IPS DF 4.7 (cell line): ENCODE data around the gene ALKAL2.
A peak's percentile ranks its signal among the peaks of the same experiment; 100 is the strongest.

Source experiments
- DNase-seq: peaks from one replicate; pipeline ENCODE4 v3.0.0-alpha.2; 2013; ENCODE audit warnings: low spot score; ENCODE audit errors: extremely low read depth

ALKAL2 gene

DNA sequence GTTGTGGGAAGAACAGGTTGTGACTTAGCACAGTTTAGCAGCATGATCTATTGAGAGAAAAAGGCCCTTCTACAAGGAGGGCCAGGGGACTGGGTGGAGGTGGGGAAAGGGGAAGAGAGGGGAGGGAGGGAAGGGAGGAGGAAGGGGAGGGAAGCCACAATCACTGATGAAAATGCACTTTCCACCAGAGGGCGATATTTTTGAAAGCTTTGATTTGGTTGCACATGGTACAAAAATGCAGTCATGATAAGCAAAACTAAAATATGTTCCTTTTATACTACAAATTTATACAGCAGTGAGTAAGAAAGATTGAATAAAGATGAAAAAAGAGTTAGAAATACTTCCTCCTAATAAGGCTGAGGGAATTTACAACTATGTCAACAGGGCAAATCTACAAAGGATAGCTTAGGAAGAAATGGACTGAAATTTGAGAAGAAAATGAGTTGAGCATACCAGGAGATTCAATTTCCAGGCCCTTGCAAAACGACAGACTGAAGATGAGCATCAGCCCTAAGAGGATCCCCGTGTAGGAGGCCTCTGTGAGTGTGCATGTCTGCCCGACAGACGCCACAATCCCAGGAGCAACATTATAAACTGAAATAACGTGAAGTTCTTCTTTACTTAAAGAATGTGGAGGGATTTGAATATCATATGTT lies 41.3 kb downstream of the ALKAL2 start:
- peak; percentile 46 for DNase-seq

GRCh38 chr2:244547-244946 lies 43.3 kb downstream of the ALKAL2 start:
- DNase-seq, result no peak

GRCh38 chr2:238869-239268 lies 49.0 kb downstream of the ALKAL2 start:
- no peak for DNase-seq

GRCh38 chr2:238431-238830 lies 49.5 kb downstream of the ALKAL2 start:
- DNase-seq, result no peak

DNA sequence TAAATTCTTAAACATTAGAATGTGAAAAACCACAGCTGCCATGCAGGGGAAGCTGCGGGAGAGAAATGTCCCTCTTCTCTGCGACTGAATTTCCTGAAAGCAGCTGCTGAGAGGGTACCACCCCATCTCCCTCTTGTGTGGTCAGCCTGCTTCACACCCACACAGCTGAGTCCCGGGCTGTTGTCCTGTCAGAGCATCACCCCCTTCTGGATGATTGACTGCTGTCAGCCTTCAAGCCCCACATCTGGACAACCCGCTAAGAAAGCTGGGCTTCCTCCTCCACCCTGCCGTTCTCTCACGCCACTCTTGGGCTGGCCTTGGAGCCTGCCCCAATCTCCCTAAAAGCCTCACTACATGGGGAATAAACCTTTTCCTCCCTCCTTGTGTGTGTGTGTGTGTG lies 50.0 kb downstream of the ALKAL2 start:
- no peak for DNase-seq

- no peak for DNase-seq
These were observed 50.8 kb downstream of the ALKAL2 start for GRCh38 chr2:236993-237539.

- no peak for DNase-seq
These were observed 53.5 kb downstream of the ALKAL2 start for GRCh38 chr2:234421-234820.

DNA sequence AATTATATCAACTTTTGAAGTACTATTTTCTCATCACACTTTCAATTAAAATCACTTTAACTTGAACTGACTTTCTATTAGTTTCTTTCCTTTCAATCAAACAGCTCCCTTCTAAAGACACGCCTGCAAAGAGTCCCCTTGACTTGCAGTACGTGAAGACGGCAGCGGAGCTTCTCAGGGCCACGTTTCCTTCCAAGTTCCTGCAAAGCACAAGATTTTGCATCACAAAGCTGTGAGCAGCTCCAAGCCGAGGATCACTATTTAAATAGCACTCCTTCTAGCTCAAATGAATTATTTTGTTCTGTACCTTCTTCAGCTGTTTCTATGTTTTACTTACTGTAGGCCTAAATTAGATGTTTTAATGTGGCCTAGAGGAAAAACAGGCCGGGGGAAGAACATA lies 54.9 kb downstream of the ALKAL2 start:
- peak; percentile 28 for DNase-seq

- DNase-seq, result no peak
These were observed 56.2 kb downstream of the ALKAL2 start for GRCh38 chr2:231521-232185.
